K562 (cell line): ENCODE measurements around the gene MTF1. TPM values are rescaled to one million over a fixed set of nuclear protein-coding genes. Genes with fewer than 3 reads are reported as not detected.

Source experiments
- HCFC1 ChIP-seq: IDR thresholded peaks from 2 replicates; pipeline ENCODE4 v1.6.1; 2012; ENCODE audit warnings: low read depth, low read length, improper control_type of control experiment
- HDAC1 ChIP-seq, 2 experiments: fragments of 450-650 bp; IDR thresholded peaks; 2 replicates each; pipeline ENCODE4 v1.6.1; 2016 to 2017; ENCODE audit warnings: inconsistent platforms in 1 of 2, mild to moderate bottlenecking in 1 of 2, moderate library complexity in 1 of 2
- KDM1A ChIP-seq, 2 experiments: fragments of 450-650 bp; IDR thresholded peaks; 2 replicates each; pipeline ENCODE4 v1.6.1; 2016; ENCODE audit warnings: mild to moderate bottlenecking in 2 of 2
- NCOA1 ChIP-seq: fragments of 450-650 bp; IDR thresholded peaks from 2 replicates; pipeline ENCODE4 v1.6.1; 2016; ENCODE audit warnings: low read depth
- RCOR1 ChIP-seq, 2 experiments: IDR thresholded peaks; 2 replicates each; pipeline ENCODE4 v1.6.1; 2012; ENCODE audit warnings: low read depth in 2 of 2, low read length in 2 of 2, borderline replicate concordance in 1 of 2, improper control_type of control experiment in 1 of 2
- SMARCE1 ChIP-seq: fragments of 450-650 bp; IDR thresholded peaks from 2 replicates; pipeline ENCODE4 v1.7.1; 2016; ENCODE audit warnings: mild to moderate bottlenecking
- TAL1 ChIP-seq: fragments of 450-650 bp; IDR thresholded peaks from 2 replicates; pipeline ENCODE4 v1.6.1; 2016; ENCODE audit warnings: mild to moderate bottlenecking
- ZBTB40 ChIP-seq, 2 experiments: fragments of 450-650 bp in 1 of 2; sonication (generic) in 1 of 2; formaldehyde crosslinking in 1 of 2; IDR thresholded peaks; 2 replicates each; pipeline versions ENCODE4 v1.7.1 to v1.9.0; 2016 to 2022; ENCODE audit warnings: inconsistent platforms in 1 of 2, mild to moderate bottlenecking in 1 of 2, missing genetic modification reagents in 1 of 2
- polyA plus RNA-seq, 8 experiments: library from polyadenylated mRNA; depleted of rRNA in 4 of 8; stranded (reverse) in 5 of 8; unstranded in 3 of 8; fragments of >200 nt; fragmentation: Nextera tagmentation in 2 of 8; fragmentation: Illumina TruSeq in 1 of 8; extraction: Ambion mirVana in 2 of 8; extraction: Trizol in 1 of 8; gene quantifications; 2 replicates each; pipeline versions ENCODE4 v1.2.1 to v1.2.3, GENCODE V29; 2011 to 2014; ENCODE audit warnings: inconsistent platforms in 1 of 8, missing spikeins in 1 of 8
- total RNA-seq, 7 experiments: library from RNA; depleted of rRNA in 6 of 7; stranded (reverse); fragments of >200 nt in 6 of 7; fragmentation: Illumina TruSeq in 2 of 7; extraction: Trizol in 2 of 7; gene quantifications; 2 replicates each; pipeline versions ENCODE4 v1.2.1 to v1.2.3, GENCODE V29; 2011 to 2021; ENCODE audit warnings: low replicate concordance in 1 of 7

MTF1 gene
- total and polyA plus RNA-seq, 9 of the 15 experiments (the other 6 are each of a cell fraction or from before 2014, with no cell fraction given), result 1.1 to 12.2 (median 4.3) TPM

DNA sequence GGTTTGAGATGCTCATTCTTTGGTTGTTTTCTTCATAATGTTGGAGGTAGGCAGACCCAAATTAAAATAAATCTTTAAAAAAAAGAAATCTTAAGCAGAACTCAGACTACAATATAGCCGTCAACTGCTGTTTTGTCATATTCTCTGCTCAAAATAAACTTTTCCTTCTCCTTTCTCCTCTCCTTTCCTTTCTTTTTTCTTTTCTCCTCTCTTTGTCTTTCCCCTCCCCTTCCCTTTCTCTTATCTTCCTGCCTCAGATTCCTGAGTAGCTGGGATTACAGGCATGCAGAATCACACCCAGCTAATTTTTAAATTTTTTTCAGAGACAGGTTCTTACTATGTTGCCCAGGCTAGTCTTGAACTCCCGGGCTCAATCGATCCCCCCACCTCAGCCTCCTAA is 24.8 kb upstream of the MTF1 start (continued):
- TF ChIP-seq ZBTB40 (IDR thresholded peaks at IDR 0.05) (no peak), ZBTB40 (CRISPR knock-in tag; IDR thresholded peaks at IDR 0.05) (no peak), SMARCE1 (0 out of 2 replicates have a peak, but pooled peaks have one; percentile 7), HCFC1 (no peak), RCOR1 (IDR thresholded peaks at IDR 0.05; ENCODE audit: borderline replicate concordance in 1 of 2, low read depth in 2 of 2, low read length in 2 of 2) (0 out of 4 replicates have a peak, but pooled peaks of 1 of the 2 experiments have one; percentile 42), NCOA1 (peak; percentile 31; the same call in 1 of the 2 replicates), TAL1 (0 out of 2 replicates have a peak, but pooled peaks have one; percentile 5), KDM1A (IDR thresholded peaks at IDR 0.05) (peak in 1 of 2 experiments; percentile 35; a peak in 1 of 4 replicates), HDAC1 (IDR thresholded peaks at IDR 0.05) (0 out of 4 replicates have a peak, but pooled peaks of 1 of the 2 experiments have one; percentile 40)
